Activated B cell treated with CpG ODN at 0.5 μM for 24 hours (primary cell): ENCODE results near the gene SLC51B. TPM values are rescaled to one million over a fixed set of nuclear protein-coding genes. Genes with fewer than 3 reads are reported as not detected.
"Not testable (repeated sequence)": the region's sequence is repeated elsewhere in the genome, so short reads cannot be mapped to it uniquely, and the experiment has no call there.

Experiments
- ATAC-seq: fragments of 200-7000 bp; cut with Tn5 transposase; one replicate; pipeline ENCODE4 v1.10.0; 2021; ENCODE audit warnings: low read depth, mild to moderate bottlenecking, moderate library complexity
- CTCF ChIA-PET: fragments of 350-600 bp; sonication (Branson Sonifier 250); formaldehyde crosslinking; loops from one replicate; lab custom pipeline; 2021; ENCODE audit warnings: antibody characterized with exemption; lab: Charles Lee
- POLR2A ChIA-PET: fragments of 350-600 bp; sonication (Branson Sonifier 250); formaldehyde crosslinking; loops from one replicate; lab custom pipeline; 2021; ENCODE audit warnings: antibody characterized with exemption; lab: Charles Lee
- DNase-seq: peaks from one replicate; pipeline ENCODE4 v3.0.0; 2022
- H3K27ac Mint-ChIP-seq: one replicate; pipeline ENCODE4 v1.8.0; 2020; ENCODE audit warnings: mixed read lengths
- H3K27me3 Mint-ChIP-seq: one replicate; pipeline ENCODE4 v1.8.0; 2021; ENCODE audit warnings: mixed read lengths
- H3K36me3 Mint-ChIP-seq: one replicate; pipeline ENCODE4 v1.8.0; 2021; ENCODE audit warnings: low read depth, mixed read lengths
- H3K4me1 Mint-ChIP-seq: one replicate; pipeline ENCODE4 v1.8.0; 2021; ENCODE audit warnings: mixed read lengths
- H3K4me3 Mint-ChIP-seq: one replicate; pipeline ENCODE4 v1.8.0; 2020; ENCODE audit warnings: mild to moderate bottlenecking, mixed read lengths
- H3K9me3 Mint-ChIP-seq: one replicate; pipeline ENCODE4 v1.8.0; 2020; ENCODE audit warnings: mixed read lengths
- CTCF ChIP-seq: fragments of 200-600 bp; IDR thresholded peaks from one replicate; pipeline ENCODE4 v1.8.0; 2022; ENCODE audit warnings: antibody characterized with exemption, mild to moderate bottlenecking
- intact Hi-C: fragments of 100-400 bp; cut with micrococcal nuclease; formaldehyde crosslinking; loops from one replicate; pipeline ENCODE4 v1.15.1; 2024
- total RNA-seq: library from RNA; stranded (reverse); gene quantifications from 2 replicates; pipeline ENCODE4 v1.2.3, GENCODE V29; 2022

SLC51B gene
- total RNA-seq, 1 donor from 2014 or later = not detected

- no peak overlapping the region for H3K4me3 Mint-ChIP-seq
- DNase-seq = no peak
- no peaks in the 10 kb centered on the region for H3K4me1 Mint-ChIP-seq
- peaks cover 5% of the 10 kb centered on the region for H3K36me3 Mint-ChIP-seq
- intact Hi-C loops = no loop called here
- no peak for ATAC-seq
- no peak for TF ChIP-seq CTCF
- ChIA-PET CTCF (no interaction called here), POLR2A (no interaction called here)
- no peaks in the 10 kb centered on the region for H3K27me3 Mint-ChIP-seq
- no peaks in the 10 kb centered on the region for H3K9me3 Mint-ChIP-seq
- no peak overlapping the region for H3K27ac Mint-ChIP-seq
These were observed 47.0 kb downstream of the SLC51B start for GRCh38 chr15:65091946-65092770.

GRCh38 chr15:65092911-65093792, 48.0 kb downstream of the SLC51B start:
- Mint-ChIP-seq H3K27me3 (no peaks in the 10 kb centered on the region), H3K4me1 (no peaks in the 10 kb centered on the region), H3K4me3 (no peak overlapping the region), H3K36me3 (peaks cover 15% of the 10 kb centered on the region), H3K9me3 (no peaks in the 10 kb centered on the region), H3K27ac (no peak overlapping the region)
- ATAC-seq = no peak
- TF ChIP-seq CTCF = no peak
- CTCF ChIA-PET = no interaction called here
- intact Hi-C loops = no loop called here
- POLR2A ChIA-PET = no interaction called here
- no peak for DNase-seq

GRCh38 chr15:65093793-65094170, 48.6 kb downstream of the SLC51B start:
- H3K4me1 Mint-ChIP-seq, H3K4me3 Mint-ChIP-seq, intact Hi-C loops, ATAC-seq, H3K27ac Mint-ChIP-seq, DNase-seq, CTCF ChIA-PET, POLR2A ChIA-PET, H3K9me3 Mint-ChIP-seq, H3K27me3 Mint-ChIP-seq: not testable (repeated sequence)
- H3K36me3 Mint-ChIP-seq = peaks cover 21% of the 10 kb centered on the region

GRCh38 chr15:65094294-65094995, 49.3 kb downstream of the SLC51B start:
- H3K4me3 Mint-ChIP-seq = no peak overlapping the region
- ATAC-seq = no peak
- no peaks in the 10 kb centered on the region for H3K4me1 Mint-ChIP-seq
- no peaks in the 10 kb centered on the region for H3K27me3 Mint-ChIP-seq
- peaks cover 27% of the 10 kb centered on the region for H3K36me3 Mint-ChIP-seq
- no peak overlapping the region for H3K27ac Mint-ChIP-seq
- intact Hi-C loops = no loop called here
- TF ChIP-seq CTCF = no peak
- ChIA-PET POLR2A (no interaction called here), CTCF (no interaction called here)
- DNase-seq = no peak
- no peaks in the 10 kb centered on the region for H3K9me3 Mint-ChIP-seq

- ChIA-PET POLR2A (no interaction called here), CTCF (interaction anchor here (0.6 kb wide), 1 partner anchor 146 kb away, joined by 3 read pairs; no protein-coding TSS in a partner anchor)
- Mint-ChIP-seq H3K36me3 (peaks cover 33% of the 10 kb centered on the region), H3K4me1 (no peaks in the 10 kb centered on the region), H3K9me3 (no peaks in the 10 kb centered on the region), H3K4me3 (no peak overlapping the region), H3K27ac (no peak overlapping the region), H3K27me3 (no peaks in the 10 kb centered on the region)
- no peak for TF ChIP-seq CTCF
- ATAC-seq = no peak
- no peak for DNase-seq
- intact Hi-C loops = no loop called here
These were observed 50.0 kb downstream of the SLC51B start for GRCh38 chr15:65095011-65095746.
